HG02840 (cell line): ENCODE measurements around the gene MACROD1.

Experiments
- ATAC-seq: cut with Tn5 transposase; IDR thresholded peaks from one replicate; pipeline ENCODE4 v1.9.1; 2021; ENCODE audit warnings: mild to moderate bottlenecking, moderate library complexity, moderate number of reproducible peaks; ENCODE audit not compliant: unreplicated experiment, low FRiP score

Gene MACROD1

GRCh38 chr11:64023712-64024710, 141.9 kb downstream of the MACROD1 start:
- no peak for ATAC-seq

GRCh38 chr11:64022125-64022784, 143.7 kb downstream of the MACROD1 start:
- no peak for ATAC-seq

DNA sequence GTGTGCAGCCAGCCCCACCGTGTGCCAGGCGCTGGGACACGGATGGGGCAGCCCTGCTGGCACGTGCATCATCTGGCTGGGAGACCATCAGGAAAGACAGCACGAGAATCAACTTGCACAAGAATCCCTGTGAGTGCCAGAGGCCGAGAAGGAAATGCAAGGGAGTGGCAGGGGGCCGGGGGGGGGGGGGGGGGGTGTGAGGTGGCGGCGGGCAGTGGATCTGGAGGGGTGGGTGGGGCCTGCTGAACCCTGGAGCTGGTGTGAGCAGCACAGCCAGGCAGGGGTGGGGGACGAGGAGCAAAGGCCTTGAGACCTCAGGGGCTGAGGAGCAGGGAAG, 144.2 kb downstream of the MACROD1 start:
- ATAC-seq, result no peak

DNA sequence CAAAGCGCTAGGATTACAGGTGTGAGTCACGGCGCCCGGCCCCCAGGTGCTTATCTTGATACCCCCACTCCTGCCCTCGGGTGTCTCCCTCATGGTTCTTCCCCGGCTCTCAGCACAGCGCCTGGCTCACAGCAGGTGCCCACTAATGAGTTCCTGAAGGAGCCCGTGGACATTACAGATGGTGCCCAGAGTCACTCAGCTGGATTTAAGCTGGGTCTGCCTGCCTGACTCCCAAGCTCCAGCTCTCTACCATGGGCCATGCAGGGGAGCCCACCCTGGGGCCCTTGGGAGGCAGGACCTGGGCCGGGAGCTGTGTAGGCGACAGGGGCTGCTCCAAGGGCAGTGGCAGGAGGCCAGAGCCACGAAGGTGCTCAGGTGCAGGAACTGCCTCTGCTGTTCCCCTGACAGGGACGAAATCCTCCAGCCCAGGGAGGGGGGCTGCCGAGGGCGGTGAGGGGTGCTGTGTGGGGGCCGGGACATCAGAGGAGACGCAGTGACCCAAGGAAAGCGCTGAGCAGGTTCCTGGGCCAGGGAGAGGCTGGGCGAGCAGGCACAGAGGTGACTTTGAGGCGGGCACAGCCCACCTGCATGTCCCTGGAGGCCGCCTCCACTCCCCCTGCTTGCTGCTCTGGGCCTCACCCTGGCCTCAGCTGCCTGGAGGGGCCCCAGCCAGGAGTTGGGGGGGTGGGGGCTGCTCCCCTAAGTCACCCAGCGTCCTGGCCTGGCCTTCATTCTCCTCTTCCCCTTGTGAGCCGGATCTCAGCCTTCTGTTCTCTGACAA, 144.7 kb downstream of the MACROD1 start:
- ATAC-seq, result no peak

GRCh38 chr11:64019106-64020037, 146.5 kb downstream of the MACROD1 start:
- no peak for ATAC-seq

- no peak for ATAC-seq
Observed at GRCh38 chr11:64018310-64018709, 147.6 kb downstream of the MACROD1 start.

- ATAC-seq, result no peak
Observed at GRCh38 chr11:64017945-64018224, 148.0 kb downstream of the MACROD1 start.

- no peak for ATAC-seq
Observed at GRCh38 chr11:64015935-64016845, 149.7 kb downstream of the MACROD1 start.

- no peak for ATAC-seq
Observed at GRCh38 chr11:64015510-64015909, 150.4 kb downstream of the MACROD1 start.

DNA sequence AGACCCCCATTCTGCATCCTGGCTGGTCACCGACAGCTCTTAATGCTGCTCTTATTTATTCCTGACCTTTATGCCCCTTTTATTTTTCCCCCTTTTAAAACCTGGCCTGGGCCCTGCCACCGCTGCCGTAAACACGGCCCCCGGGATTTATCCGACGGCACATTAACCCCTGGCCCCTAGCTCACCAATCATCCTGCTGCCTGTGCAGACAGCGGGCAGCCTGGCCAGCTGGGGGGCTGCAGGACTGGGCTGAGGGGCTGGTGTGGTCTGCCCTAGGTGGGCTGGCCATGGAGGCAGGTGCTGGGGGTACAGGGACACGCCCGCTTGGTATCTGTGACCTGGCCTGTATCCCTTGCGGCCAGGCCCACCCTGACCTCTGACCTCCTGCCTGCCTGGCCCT, 151.6 kb downstream of the MACROD1 start:
- no peak for ATAC-seq

GRCh38 chr11:64013141-64013896, 152.6 kb downstream of the MACROD1 start:
- no peak for ATAC-seq

- ATAC-seq, result no peak
Observed at GRCh38 chr11:64011371-64011770, 154.5 kb downstream of the MACROD1 start.

DNA sequence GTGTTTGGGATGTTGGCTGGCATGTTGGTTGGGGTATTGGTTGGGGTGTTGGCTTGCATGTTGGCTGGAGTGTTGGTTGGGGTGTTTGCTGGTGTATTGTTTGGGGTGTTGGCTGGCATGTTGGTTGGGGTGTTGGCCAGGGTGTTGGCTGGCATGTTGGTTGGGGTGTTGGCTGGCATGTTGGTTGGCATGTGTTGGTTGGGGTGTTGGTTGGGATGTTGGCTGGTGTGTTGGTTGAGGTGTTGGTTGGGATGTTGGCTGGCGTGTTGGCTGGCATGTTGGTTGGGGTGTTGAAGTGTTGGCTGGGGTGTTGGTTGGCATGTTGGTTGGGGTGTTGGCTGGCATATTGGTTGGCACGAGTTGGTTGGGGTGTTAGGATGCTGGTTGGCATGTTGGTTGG, 155.1 kb downstream of the MACROD1 start:
- ATAC-seq, result no peak

DNA sequence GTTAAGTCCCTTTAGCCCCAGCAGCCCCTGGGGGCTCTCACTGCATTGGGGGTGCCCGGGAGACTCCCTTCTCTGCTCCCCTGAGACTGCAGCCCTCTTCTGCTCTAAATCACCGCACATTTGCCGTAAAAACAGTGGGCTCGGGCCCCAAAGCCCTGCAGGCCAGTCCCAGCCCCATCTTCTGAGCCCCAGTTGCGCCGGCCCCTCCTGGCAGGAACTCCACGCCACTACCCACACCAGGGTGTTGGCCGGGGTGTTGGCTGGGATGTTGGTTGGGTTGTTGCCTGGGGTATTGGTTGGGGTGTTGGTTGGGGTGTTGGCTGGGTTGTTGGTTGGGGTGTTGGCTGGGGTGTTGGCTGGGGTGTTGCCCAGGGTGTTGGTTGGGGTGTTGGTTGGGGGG, 156.2 kb downstream of the MACROD1 start:
- no peak for ATAC-seq

DNA sequence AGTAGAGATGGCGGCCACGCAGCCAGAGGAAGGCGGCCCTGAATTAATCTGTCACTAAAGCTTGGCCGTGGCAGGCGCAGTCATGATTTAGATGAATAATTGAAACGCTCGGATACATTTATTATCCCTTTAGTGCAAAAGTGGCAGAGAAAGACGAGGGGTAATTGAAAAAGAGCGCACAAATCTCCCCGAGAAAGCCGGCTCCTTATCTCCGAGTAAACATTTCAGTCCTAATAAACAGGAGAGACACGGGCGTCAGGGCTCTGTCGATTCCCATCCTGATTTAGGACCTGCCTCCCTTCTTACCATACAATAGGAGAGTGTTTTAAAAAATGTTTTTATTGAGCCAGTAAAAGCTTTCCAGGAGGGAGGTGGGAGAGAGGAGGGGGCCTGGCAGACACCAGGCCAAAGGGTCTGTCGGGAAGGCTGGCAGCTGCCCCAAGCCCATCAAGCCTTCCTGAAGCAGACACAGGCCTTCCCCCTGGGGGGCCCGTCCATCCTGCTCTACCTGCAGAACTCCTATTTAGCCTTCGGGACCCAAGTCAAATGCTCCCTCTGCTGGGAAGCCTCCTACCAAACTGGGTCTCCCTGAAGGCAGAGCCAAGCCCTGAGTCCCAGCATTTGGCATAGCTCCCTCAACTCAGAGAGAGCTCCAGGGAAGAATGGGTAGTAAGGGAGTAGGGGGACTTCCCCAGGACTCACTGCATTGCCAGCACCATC, 156.8 kb downstream of the MACROD1 start:
- no peak for ATAC-seq

DNA sequence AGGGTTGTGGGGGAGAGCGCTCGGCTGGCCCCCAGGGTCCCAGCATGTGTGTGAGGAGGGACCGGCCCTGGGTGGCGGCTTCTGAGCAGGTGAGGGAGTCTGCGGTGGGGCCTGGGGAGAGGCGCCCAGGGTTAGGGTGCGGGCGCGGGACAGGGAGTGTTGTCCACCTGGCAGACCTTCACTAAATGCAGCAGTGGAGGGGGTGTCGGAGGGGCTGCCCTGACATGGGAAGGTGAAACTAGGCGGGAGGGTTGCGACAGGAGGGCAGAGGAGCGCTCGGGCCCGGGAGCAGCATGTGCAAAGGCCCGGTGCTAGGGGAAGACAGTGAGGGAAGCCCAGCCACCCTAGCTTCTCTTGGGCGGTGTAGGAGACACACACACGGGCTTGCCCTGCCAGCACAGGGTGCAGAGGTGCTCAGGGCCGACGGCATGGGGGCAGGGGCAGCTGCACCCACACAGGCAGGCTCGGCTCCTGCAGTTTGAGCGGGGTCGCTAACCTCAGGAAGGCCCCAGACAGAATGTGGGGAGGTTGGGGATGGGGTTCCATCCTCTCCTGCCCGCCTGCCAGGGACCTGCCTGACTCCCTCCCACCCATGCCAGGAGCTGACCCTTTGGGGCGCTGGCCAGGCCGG, 157.5 kb downstream of the MACROD1 start:
- ATAC-seq, result no peak

GRCh38 chr11:64007629-64008282, 158.2 kb downstream of the MACROD1 start:
- ATAC-seq, result no peak
